ENCODE data around the gene BDP1.

BDP1 gene

GRCh38 chr5:71582945-71583584 lies 127.6 kb downstream of the BDP1 start:
- H3K9me3 ChIP-seq (ENCODE audit: insufficient read depth, low read length), result no peaks in the 10 kb centered on the region
- H3F3A ChIP-seq (ENCODE audit: insufficient read depth), result no peaks in the 10 kb centered on the region; the same call in 1 of the 2 replicates
- H3K9me2 ChIP-seq (replicated peaks; ENCODE audit: insufficient read depth, low read length), result no peaks in the 10 kb centered on the region
- no peak overlapping the region for H3K4me3 ChIP-seq (ENCODE audit: insufficient read depth, low read length, poor library complexity, severe bottlenecking)
- no peak overlapping the region for H3K27ac ChIP-seq (ENCODE audit: low read depth, low read length)
- no peak overlapping the region for H3K9ac ChIP-seq (ENCODE audit: low read length)
- TF ChIP-seq CTCF (IDR thresholded peaks at IDR 0.05; ENCODE audit: insufficient read depth, low read length, poor library complexity, severe bottlenecking) (no peak), EZH2phosphoT487 (conservative IDR thresholded peaks at IDR 0.05; ENCODE audit: low read length) (no peak)
- no peaks in the 10 kb centered on the region for H3K27me3 ChIP-seq (ENCODE audit: low read length)
- H3K79me2 ChIP-seq (ENCODE audit: insufficient read depth, low read length), result peaks cover 8% of the 10 kb centered on the region
- H4K20me1 ChIP-seq (ENCODE audit: low read depth, low read length), result no peaks in the 10 kb centered on the region
- no peak overlapping the region for H3K4me2 ChIP-seq (ENCODE audit: low read depth, low read length, poor library complexity, severe bottlenecking)
- no peaks in the 10 kb centered on the region for H3K36me3 ChIP-seq (ENCODE audit: low read length)
- no peak overlapping the region for H2AFZ ChIP-seq (ENCODE audit: low read depth, low read length, severe bottlenecking)

- Histone ChIP-seq H3K27ac (ENCODE audit: low read depth, low read length) (peak overlapping the region; percentile 42; the same call in 1 of the 2 replicates), H3K27me3 (ENCODE audit: low read length) (no peaks in the 10 kb centered on the region), H3K9ac (ENCODE audit: low read length) (peak overlapping the region; percentile 74), H3K9me2 (replicated peaks; ENCODE audit: insufficient read depth, low read length) (no peaks in the 10 kb centered on the region), H3K4me3 (ENCODE audit: insufficient read depth, low read length, poor library complexity, severe bottlenecking) (peak overlapping the region; percentile 78), H3K4me2 (ENCODE audit: low read depth, low read length, poor library complexity, severe bottlenecking) (peak overlapping the region; percentile 87), H2AFZ (ENCODE audit: low read depth, low read length, severe bottlenecking) (peak overlapping the region; percentile 78), H3K79me2 (ENCODE audit: insufficient read depth, low read length) (peaks cover 40% of the 10 kb centered on the region), H4K20me1 (ENCODE audit: low read depth, low read length) (no peaks in the 10 kb centered on the region), H3F3A (ENCODE audit: insufficient read depth) (no peaks in the 10 kb centered on the region; the same call in 1 of the 2 replicates), H3K9me3 (ENCODE audit: insufficient read depth, low read length) (no peaks in the 10 kb centered on the region), H3K36me3 (ENCODE audit: low read length) (no peaks in the 10 kb centered on the region)
- TF ChIP-seq CTCF (IDR thresholded peaks at IDR 0.05; ENCODE audit: insufficient read depth, low read length, poor library complexity, severe bottlenecking), result no peak
- TF ChIP-seq EZH2phosphoT487 (conservative IDR thresholded peaks at IDR 0.05; ENCODE audit: low read length), result no peak
These were observed 130.8 kb downstream of the BDP1 start for GRCh38 chr5:71586052-71586940.

- peak within 1 kb of the TSS; percentile 74 for H3K9ac ChIP-seq (ENCODE audit: low read length)
- H3K9me3 ChIP-seq (ENCODE audit: insufficient read depth, low read length), result no peaks in the 10 kb centered on the region
- no peaks in the 10 kb centered on the region for H3K9me2 ChIP-seq (replicated peaks; ENCODE audit: insufficient read depth, low read length)
- H3F3A ChIP-seq (ENCODE audit: insufficient read depth), result no peaks in the 10 kb centered on the region; the same call in 1 of the 2 replicates
- peaks cover 48% of the 10 kb centered on the region for H3K79me2 ChIP-seq (ENCODE audit: insufficient read depth, low read length)
- TF ChIP-seq EZH2phosphoT487 (conservative IDR thresholded peaks at IDR 0.05; ENCODE audit: low read length) (no peak), CTCF (IDR thresholded peaks at IDR 0.05; ENCODE audit: insufficient read depth, low read length, poor library complexity, severe bottlenecking) (no peak)
- no peaks in the 10 kb centered on the region for H3K27me3 ChIP-seq (ENCODE audit: low read length)
- no peaks in the 10 kb centered on the region for H3K36me3 ChIP-seq (ENCODE audit: low read length)
- no peaks in the 10 kb centered on the region for H4K20me1 ChIP-seq (ENCODE audit: low read depth, low read length)
- peak within 1 kb of the TSS; percentile 78 for H2AFZ ChIP-seq (ENCODE audit: low read depth, low read length, severe bottlenecking)
- peak within 1 kb of the TSS; percentile 69 for H3K27ac ChIP-seq (ENCODE audit: low read depth, low read length)
- peak within 1 kb of the TSS; percentile 87 for H3K4me2 ChIP-seq (ENCODE audit: low read depth, low read length, poor library complexity, severe bottlenecking)
- peak within 1 kb of the TSS; percentile 78 for H3K4me3 ChIP-seq (ENCODE audit: insufficient read depth, low read length, poor library complexity, severe bottlenecking)
These were observed 131.7 kb downstream of the BDP1 start, which contains the start of gene MCCC2 for GRCh38 chr5:71586941-71587765. Gene MCCC2, plus strand, starts transcription at chr5:71587340. Its CDS starts 86 bp downstream, at chr5:71587426.
